H9 (cell line): ENCODE data around the gene DDX49. TPM values are rescaled to one million over a fixed set of nuclear protein-coding genes. Genes with fewer than 3 reads are reported as not detected.

Source experiments
- DNase-seq: peaks from one replicate; pipeline ENCODE4 v3.0.0-alpha.2; 2017
- H2AFZ ChIP-seq: one replicate; pipeline ENCODE4 v1.6.1; 2013; ENCODE audit warnings: mild to moderate bottlenecking, low read length, control low read depth, moderate library complexity
- H2AK5ac ChIP-seq: 2 replicates; pipeline ENCODE4 v1.6.1; 2013; ENCODE audit warnings: low read length, control low read depth, mixed read lengths; ENCODE audit not compliant: insufficient read length
- H2BK120ac ChIP-seq: one replicate; pipeline ENCODE4 v1.6.1; 2013; ENCODE audit warnings: low read depth, mild to moderate bottlenecking, low read length, control low read depth, inconsistent platforms; ENCODE audit not compliant: poor library complexity, severe bottlenecking
- H2BK12ac ChIP-seq: 2 replicates; pipeline ENCODE4 v1.6.1; 2013; ENCODE audit warnings: low read length, control low read depth, mixed read lengths, low read depth; ENCODE audit not compliant: insufficient read length
- H2BK15ac ChIP-seq: 2 replicates; pipeline ENCODE4 v1.6.1; 2013; ENCODE audit warnings: low read depth, low read length, control low read depth
- H2BK20ac ChIP-seq: one replicate; pipeline ENCODE4 v1.6.1; 2013; ENCODE audit warnings: low read depth, mild to moderate bottlenecking, low read length, control low read depth, inconsistent platforms; ENCODE audit not compliant: poor library complexity, severe bottlenecking
- H2BK5ac ChIP-seq: 2 replicates; pipeline ENCODE4 v1.6.1; 2013; ENCODE audit warnings: low read length, control low read depth, mixed read lengths; ENCODE audit not compliant: insufficient read length
- H3K14ac ChIP-seq: 2 replicates; pipeline ENCODE4 v1.6.1; 2013; ENCODE audit warnings: low read length, control low read depth; ENCODE audit not compliant: insufficient read depth
- H3K18ac ChIP-seq: 2 replicates; pipeline ENCODE4 v1.6.1; 2013; ENCODE audit warnings: low read depth, mild to moderate bottlenecking, mixed read lengths, low read length, control low read depth; ENCODE audit not compliant: insufficient read length
- H3K23ac ChIP-seq: 2 replicates; pipeline ENCODE4 v1.6.1; 2013; ENCODE audit warnings: low read length, control low read depth, mixed read lengths, low read depth; ENCODE audit not compliant: insufficient read length
- H3K23me2 ChIP-seq: 2 replicates; pipeline ENCODE4 v1.6.1; 2013; ENCODE audit warnings: low read depth, mild to moderate bottlenecking, mixed read lengths, low read length, control low read depth; ENCODE audit not compliant: insufficient read length, poor library complexity, severe bottlenecking
- H3K27ac ChIP-seq: 2 replicates; pipeline ENCODE4 v1.5.1; 2013; ENCODE audit warnings: low read length, control low read depth, mixed read lengths, low read depth; ENCODE audit not compliant: insufficient read length
- H3K27me3 ChIP-seq: 2 replicates; pipeline ENCODE4 v1.6.1; 2013; ENCODE audit warnings: low read length, control low read depth, inconsistent platforms; ENCODE audit not compliant: insufficient read depth
- H3K4ac ChIP-seq: 2 replicates; pipeline ENCODE4 v1.6.1; 2013; ENCODE audit warnings: low read depth, mild to moderate bottlenecking, control low read depth, inconsistent platforms, low read length, moderate library complexity
- H3K4me1 ChIP-seq: 2 replicates; pipeline ENCODE4 v1.6.1; 2013; ENCODE audit warnings: low read length, control low read depth, inconsistent platforms; ENCODE audit not compliant: insufficient read depth
- H3K4me2 ChIP-seq: 2 replicates; pipeline ENCODE4 v1.6.1; 2013; ENCODE audit warnings: low read length, control low read depth, mixed read lengths; ENCODE audit not compliant: insufficient read length, insufficient read depth
- H3K56ac ChIP-seq: 2 replicates; pipeline ENCODE4 v1.6.1; 2013; ENCODE audit warnings: low read depth, mild to moderate bottlenecking, mixed read lengths, low read length, control low read depth; ENCODE audit not compliant: insufficient read length
- H3K79me1 ChIP-seq: 2 replicates; pipeline ENCODE4 v1.6.1; 2013; ENCODE audit warnings: low read depth, mild to moderate bottlenecking, moderate library complexity, low read length, control low read depth, inconsistent platforms; ENCODE audit not compliant: insufficient read depth, poor library complexity, severe bottlenecking
- H3K79me2 ChIP-seq: 2 replicates; pipeline ENCODE4 v1.6.1; 2013; ENCODE audit warnings: low read length, control low read depth, inconsistent platforms; ENCODE audit not compliant: insufficient read depth
- H3K9ac ChIP-seq: 2 replicates; pipeline ENCODE4 v1.6.1; 2013; ENCODE audit warnings: low read length, control low read depth, mixed read lengths; ENCODE audit not compliant: insufficient read length; ENCODE audit errors: extremely low read depth
- H3K9me3 ChIP-seq: one replicate; pipeline ENCODE4 v1.6.1; 2013; ENCODE audit warnings: low read depth, low read length, inconsistent platforms; ENCODE audit not compliant: control insufficient read depth
- H3T11ph ChIP-seq: one replicate; pipeline ENCODE4 v1.6.1; 2013; ENCODE audit warnings: mild to moderate bottlenecking, low read length, control low read depth, inconsistent platforms
- H4K20me1 ChIP-seq: one replicate; pipeline ENCODE4 v1.6.1; 2013; ENCODE audit not compliant: control insufficient read depth, insufficient read length, insufficient read depth
- H4K5ac ChIP-seq: 2 replicates; pipeline ENCODE4 v1.6.1; 2013; ENCODE audit warnings: low read depth, mild to moderate bottlenecking, mixed read lengths, low read length, control low read depth; ENCODE audit not compliant: insufficient read length
- H4K8ac ChIP-seq: replicated peaks from 2 replicates; pipeline ENCODE4 v1.6.1; 2013; ENCODE audit warnings: low read length, control low read depth, mixed read lengths, low read depth; ENCODE audit not compliant: insufficient read length
- H4K91ac ChIP-seq: 2 replicates; pipeline ENCODE4 v1.6.1; 2013; ENCODE audit warnings: low read depth, mild to moderate bottlenecking, moderate library complexity, mixed read lengths, low read length, control low read depth; ENCODE audit not compliant: insufficient read length
- H3K27ac Mint-ChIP-seq, 3 experiments: 2 replicates in 2 of 3; 3 replicates in 1 of 3; pipeline ENCODE4 v1.8.0; 2020 to 2021; ENCODE audit warnings: mixed read lengths in 3 of 3, mild to moderate bottlenecking in 1 of 3, moderate library complexity in 1 of 3
- H3K27me3 Mint-ChIP-seq: 2 replicates; pipeline ENCODE4 v1.8.0; 2021; ENCODE audit warnings: low read depth, mild to moderate bottlenecking, moderate library complexity, mixed read lengths
- H3K36me3 Mint-ChIP-seq, 3 experiments: 2 replicates in 2 of 3; 3 replicates in 1 of 3; pipeline ENCODE4 v1.8.0; 2020 to 2021; ENCODE audit warnings: low read depth in 3 of 3, mixed read lengths in 3 of 3; ENCODE audit not compliant: insufficient read depth in 1 of 3
- H3K4me1 Mint-ChIP-seq, 2 experiments: 2 replicates each; pipeline ENCODE4 v1.8.0; 2020; ENCODE audit warnings: mixed read lengths in 2 of 2
- H3K4me3 Mint-ChIP-seq, 2 experiments: 2 replicates in 1 of 2; 3 replicates in 1 of 2; pipeline ENCODE4 v1.8.0; 2020 to 2021; ENCODE audit warnings: mild to moderate bottlenecking in 2 of 2, mixed read lengths in 2 of 2, moderate library complexity in 1 of 2
- H3K9me3 Mint-ChIP-seq, 2 experiments: 2 replicates in 1 of 2; 3 replicates in 1 of 2; pipeline ENCODE4 v1.8.0; 2020; ENCODE audit warnings: mild to moderate bottlenecking in 2 of 2, mixed read lengths in 2 of 2, moderate library complexity in 1 of 2
- WGBS: extraction: QIAGEN DNeasy Blood & Tissue Kit; methylation state at CpG from one replicate; pipeline ENCODE4 v1.1.7; 2013; ENCODE audit warnings: missing lambda C conversion rate, low lambda C conversion rate, mixed read lengths; ENCODE audit not compliant: insufficient read length; ENCODE audit errors: extremely low coverage; 5-methylcytosine and 5-hydroxymethylcytosine counted together
- total RNA-seq: library from RNA; stranded (reverse); gene quantifications from 2 replicates; pipeline ENCODE4 v1.2.1, GENCODE V29; 2021
- TF ChIP-seq, protein P1 (sequence below): fragments of 200-600 bp; sonication (generic); conservative IDR thresholded peaks from 3 replicates; pipeline ENCODE4 v1.8.0; 2021; ENCODE audit warnings: antibody characterized with exemption, mild to moderate bottlenecking

Gene DDX49
- total RNA-seq, 1 experiment from 2014 or later = 52.3 TPM

DNA sequence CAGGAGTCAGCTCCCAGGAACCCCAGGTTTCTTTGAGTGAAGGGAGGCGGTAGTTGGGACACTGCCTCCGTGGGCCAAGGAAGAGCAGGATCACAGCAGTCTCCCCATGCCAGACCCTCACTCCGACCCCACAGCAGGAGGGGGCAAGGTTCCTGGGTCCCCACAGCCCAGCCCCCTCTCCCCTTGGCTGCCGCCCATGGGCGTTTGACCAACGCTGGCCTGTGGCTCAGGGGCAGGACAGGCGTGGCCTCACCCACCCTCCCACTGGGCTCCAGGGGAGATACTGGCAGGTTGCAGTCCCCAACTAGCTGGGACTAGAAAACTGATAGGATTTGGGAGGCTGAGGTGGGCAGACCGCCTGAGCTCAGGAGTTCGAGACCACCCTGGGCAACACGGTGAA is 9.5 kb upstream of the DDX49 start:
- H3K56ac ChIP-seq = no peak overlapping the region
- H3K27ac ChIP-seq = no peak overlapping the region
- no peak overlapping the region for H2BK20ac ChIP-seq
- H3K4me1 ChIP-seq = no peaks in the 10 kb centered on the region
- no peak for DNase-seq
- no peak overlapping the region for H3T11ph ChIP-seq
- no peak overlapping the region for H2BK5ac ChIP-seq
- no peaks in the 10 kb centered on the region for H3K27me3 ChIP-seq
- no peak overlapping the region for H2AFZ ChIP-seq
- H2BK12ac ChIP-seq = no peak overlapping the region
- no peak overlapping the region for H3K18ac ChIP-seq
- Mint-ChIP-seq H3K27ac (no peak overlapping the region), H3K4me3 (no peak overlapping the region), H3K27me3 (no peaks in the 10 kb centered on the region), H3K4me1 (no peaks in the 10 kb centered on the region), H3K36me3 (peaks cover 10 to 30% (median 30%) of the 10 kb centered on the region in 3 experiments; a peak in 6 of 7 replicates), H3K9me3 (no peaks in the 10 kb centered on the region)
- no peak overlapping the region for H4K91ac ChIP-seq
- no peak overlapping the region for H3K14ac ChIP-seq
- no peak overlapping the region for H3K4ac ChIP-seq
- H4K5ac ChIP-seq = no peak overlapping the region
- H3K23me2 ChIP-seq = no peaks in the 10 kb centered on the region
- TF ChIP-seq, protein P1, sequence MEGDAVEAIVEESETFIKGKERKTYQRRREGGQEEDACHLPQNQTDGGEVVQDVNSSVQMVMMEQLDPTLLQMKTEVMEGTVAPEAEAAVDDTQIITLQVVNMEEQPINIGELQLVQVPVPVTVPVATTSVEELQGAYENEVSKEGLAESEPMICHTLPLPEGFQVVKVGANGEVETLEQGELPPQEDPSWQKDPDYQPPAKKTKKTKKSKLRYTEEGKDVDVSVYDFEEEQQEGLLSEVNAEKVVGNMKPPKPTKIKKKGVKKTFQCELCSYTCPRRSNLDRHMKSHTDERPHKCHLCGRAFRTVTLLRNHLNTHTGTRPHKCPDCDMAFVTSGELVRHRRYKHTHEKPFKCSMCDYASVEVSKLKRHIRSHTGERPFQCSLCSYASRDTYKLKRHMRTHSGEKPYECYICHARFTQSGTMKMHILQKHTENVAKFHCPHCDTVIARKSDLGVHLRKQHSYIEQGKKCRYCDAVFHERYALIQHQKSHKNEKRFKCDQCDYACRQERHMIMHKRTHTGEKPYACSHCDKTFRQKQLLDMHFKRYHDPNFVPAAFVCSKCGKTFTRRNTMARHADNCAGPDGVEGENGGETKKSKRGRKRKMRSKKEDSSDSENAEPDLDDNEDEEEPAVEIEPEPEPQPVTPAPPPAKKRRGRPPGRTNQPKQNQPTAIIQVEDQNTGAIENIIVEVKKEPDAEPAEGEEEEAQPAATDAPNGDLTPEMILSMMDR = no peak
- no peak overlapping the region for H4K8ac ChIP-seq
- H2BK120ac ChIP-seq = no peak overlapping the region
- no peaks in the 10 kb centered on the region for H3K79me1 ChIP-seq
- H3K4me2 ChIP-seq = no peak overlapping the region
- H2AK5ac ChIP-seq = no peak overlapping the region
- no peak overlapping the region for H3K23ac ChIP-seq
- WGBS = no CpG with 5 or more reads among the region's 10 CpGs
- no peak overlapping the region for H3K9ac ChIP-seq
- no peaks in the 10 kb centered on the region for H3K9me3 ChIP-seq
- H3K79me2 ChIP-seq = no peaks in the 10 kb centered on the region; the same call in 1 of the 2 replicates
- no peak overlapping the region for H2BK15ac ChIP-seq
- no peaks in the 10 kb centered on the region for H4K20me1 ChIP-seq
